ENCODE data around the gene TRMU. TPM values are rescaled to one million over a fixed set of nuclear protein-coding genes. Genes with fewer than 3 reads are reported as not detected.

TRMU gene
- total and polyA plus RNA-seq, 2 of the 8 experiments (the other 6 are each of a cell fraction or from before 2014, with no cell fraction given), result 43.4 to 70.6 TPM

DNA sequence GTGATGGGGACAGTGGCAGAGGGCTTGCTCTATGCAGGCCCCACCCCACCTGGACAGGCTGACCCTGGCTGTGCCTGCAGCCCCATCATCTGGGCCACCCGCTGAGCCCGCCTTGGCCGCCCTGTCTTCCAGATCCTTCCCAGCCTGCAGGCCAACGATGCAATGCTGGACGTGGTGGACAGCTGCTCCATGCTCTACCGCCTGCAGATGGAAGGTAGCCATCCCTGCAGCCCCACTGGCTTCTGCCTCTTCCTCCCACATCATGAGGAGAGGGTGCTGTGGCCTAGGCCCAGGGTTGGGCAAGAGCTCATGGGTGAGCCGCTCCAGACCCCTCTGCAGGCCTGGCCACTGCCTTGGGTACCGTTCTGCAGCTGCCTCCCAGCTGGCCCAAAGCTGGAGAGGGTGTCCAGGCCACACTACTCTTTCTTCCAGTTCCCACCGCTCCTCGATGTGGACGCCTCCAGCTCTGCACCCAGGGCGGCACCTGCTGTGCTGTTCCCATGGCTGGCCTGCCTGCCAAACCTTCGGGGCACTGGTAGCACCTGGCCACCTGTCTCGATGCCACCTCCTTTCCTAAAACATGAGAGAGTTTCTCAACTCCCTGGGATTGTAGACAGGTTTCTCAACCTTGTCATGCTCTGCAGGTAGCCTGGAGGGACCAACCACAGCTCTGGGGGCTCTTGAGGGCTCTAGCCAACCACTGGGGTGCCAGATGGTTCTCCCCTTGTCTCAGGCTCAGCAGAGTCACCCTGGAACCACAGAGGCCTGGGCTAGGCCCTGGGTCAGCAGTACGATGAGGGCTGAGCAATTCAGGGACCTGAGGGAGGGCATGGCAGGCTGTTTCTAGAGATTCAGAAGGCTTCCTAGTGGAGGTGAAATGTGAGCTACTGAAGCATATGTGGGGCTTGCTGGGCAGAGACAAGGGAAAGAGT is 48.3 kb upstream of the TRMU start (continued):
- TF ChIP-seq, protein P1, sequence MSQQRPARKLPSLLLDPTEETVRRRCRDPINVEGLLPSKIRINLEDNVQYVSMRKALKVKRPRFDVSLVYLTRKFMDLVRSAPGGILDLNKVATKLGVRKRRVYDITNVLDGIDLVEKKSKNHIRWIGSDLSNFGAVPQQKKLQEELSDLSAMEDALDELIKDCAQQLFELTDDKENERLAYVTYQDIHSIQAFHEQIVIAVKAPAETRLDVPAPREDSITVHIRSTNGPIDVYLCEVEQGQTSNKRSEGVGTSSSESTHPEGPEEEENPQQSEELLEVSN (IDR thresholded peaks at IDR 0.05), result no peak
- TF ChIP-seq EGR1 (IDR thresholded peaks at IDR 0.05; ENCODE audit: borderline replicate concordance, low read depth, low read length) (no peak), RXRA (IDR thresholded peaks at IDR 0.05; ENCODE audit: insufficient read depth, low read depth, low read length) (no peak), JUND (IDR thresholded peaks at IDR 0.05; ENCODE audit: low read length) (no peak), TBP (IDR thresholded peaks at IDR 0.05; ENCODE audit: low read depth, low read length) (no peak), SP1 (IDR thresholded peaks at IDR 0.05; ENCODE audit: low read depth, low read length) (no peak)
